Osteocyte (in vitro differentiated cells): ENCODE measurements around the gene LPXN. TPM values are rescaled to one million over a fixed set of nuclear protein-coding genes. Genes with fewer than 3 reads are reported as not detected.

Experiments used
- DNase-seq: peaks from one replicate; pipeline ENCODE4 v3.0.0; 2021; ENCODE audit warnings: mixed read lengths; ENCODE audit not compliant: unreplicated experiment; ENCODE audit errors: extremely low spot score
- H3K27ac Mint-ChIP-seq: one replicate; pipeline ENCODE4 v1.8.0; 2021; ENCODE audit warnings: mild to moderate bottlenecking, mixed read lengths; ENCODE audit not compliant: unreplicated experiment
- H3K27me3 Mint-ChIP-seq: one replicate; pipeline ENCODE4 v1.8.0; 2021; ENCODE audit warnings: mixed read lengths; ENCODE audit not compliant: unreplicated experiment
- H3K36me3 Mint-ChIP-seq: one replicate; pipeline ENCODE4 v1.8.0; 2021; ENCODE audit warnings: mixed read lengths; ENCODE audit not compliant: unreplicated experiment
- H3K4me1 Mint-ChIP-seq: one replicate; pipeline ENCODE4 v1.8.0; 2021; ENCODE audit warnings: mixed read lengths; ENCODE audit not compliant: unreplicated experiment
- H3K4me3 Mint-ChIP-seq: one replicate; pipeline ENCODE4 v1.8.0; 2021; ENCODE audit warnings: mild to moderate bottlenecking, moderate library complexity, mixed read lengths; ENCODE audit not compliant: unreplicated experiment
- H3K9me3 Mint-ChIP-seq: one replicate; pipeline ENCODE4 v1.8.0; 2021; ENCODE audit warnings: mixed read lengths; ENCODE audit not compliant: unreplicated experiment
- CTCF ChIP-seq: fragments of 200-600 bp; sonication (generic); IDR thresholded peaks from 2 replicates; pipeline ENCODE4 v1.5.0; 2021; ENCODE audit warnings: antibody characterized with exemption, mild to moderate bottlenecking, moderate library complexity
- total RNA-seq: library from RNA; stranded (reverse); gene quantifications from 2 replicates; pipeline ENCODE4 v1.2.1, GENCODE V29; 2021

The LPXN gene
- total RNA-seq, 1 donor from 2014 or later: 7.3 TPM

- no peak overlapping the region for H3K4me3 Mint-ChIP-seq
- no peaks in the 10 kb centered on the region for H3K27me3 Mint-ChIP-seq
- no peak for TF ChIP-seq CTCF
- H3K27ac Mint-ChIP-seq: no peak overlapping the region
- H3K4me1 Mint-ChIP-seq: no peaks in the 10 kb centered on the region
- peaks cover 56% of the 10 kb centered on the region for H3K36me3 Mint-ChIP-seq
- H3K9me3 Mint-ChIP-seq: no peaks in the 10 kb centered on the region
- no peak for DNase-seq
Observed at GRCh38 chr11:58546841-58547240, 28.8 kb downstream of the LPXN start.

- H3K9me3 Mint-ChIP-seq: peaks cover 7% of the 10 kb centered on the region
- no peak overlapping the region for H3K4me3 Mint-ChIP-seq
- H3K27ac Mint-ChIP-seq: no peak overlapping the region
- no peaks in the 10 kb centered on the region for H3K4me1 Mint-ChIP-seq
- no peak for DNase-seq
- H3K36me3 Mint-ChIP-seq: peaks cover 43% of the 10 kb centered on the region
- no peak for TF ChIP-seq CTCF
- H3K27me3 Mint-ChIP-seq: no peaks in the 10 kb centered on the region
Observed at GRCh38 chr11:58531865-58532341, 43.8 kb downstream of the LPXN start.

GRCh38 chr11:58530236-58530635 is 45.4 kb downstream of the LPXN start:
- no peaks in the 10 kb centered on the region for H3K4me1 Mint-ChIP-seq
- no peaks in the 10 kb centered on the region for H3K27me3 Mint-ChIP-seq
- no peak overlapping the region for H3K4me3 Mint-ChIP-seq
- no peak for TF ChIP-seq CTCF
- peaks cover 37% of the 10 kb centered on the region for H3K36me3 Mint-ChIP-seq
- no peaks in the 10 kb centered on the region for H3K9me3 Mint-ChIP-seq
- no peak for DNase-seq
- no peak overlapping the region for H3K27ac Mint-ChIP-seq

- DNase-seq: no peak
- no peak overlapping the region for H3K4me3 Mint-ChIP-seq
- H3K36me3 Mint-ChIP-seq: peaks cover 30% of the 10 kb centered on the region
- no peak for TF ChIP-seq CTCF
- peaks cover 6% of the 10 kb centered on the region for H3K4me1 Mint-ChIP-seq
- H3K27ac Mint-ChIP-seq: no peak overlapping the region
- peaks cover 3% of the 10 kb centered on the region for H3K27me3 Mint-ChIP-seq
- no peaks in the 10 kb centered on the region for H3K9me3 Mint-ChIP-seq
Observed at GRCh38 chr11:58527429-58527828, 48.2 kb downstream of the LPXN start.

- Mint-ChIP-seq H3K27ac (no peak overlapping the region), H3K9me3 (no peaks in the 10 kb centered on the region), H3K36me3 (peaks cover 30% of the 10 kb centered on the region), H3K4me3 (no peak overlapping the region), H3K4me1 (peaks cover 6% of the 10 kb centered on the region), H3K27me3 (peaks cover 10% of the 10 kb centered on the region)
- no peak for DNase-seq
- TF ChIP-seq CTCF: no peak
Observed at GRCh38 chr11:58526721-58527120, 48.9 kb downstream of the LPXN start.
